Epidermal melanocyte (primary cell): ENCODE results near the gene PADI3.

Experiments used
- DNase-seq: peaks from one replicate; pipeline ENCODE4 v3.0.0; 2011; ENCODE audit warnings: low spot score; ENCODE audit not compliant: insufficient read length

Gene PADI3

GRCh38 chr1:17330856-17331255 is 82.0 kb downstream of the PADI3 start:
- no peak for DNase-seq

GRCh38 chr1:17333081-17333480 is 84.2 kb downstream of the PADI3 start:
- DNase-seq = no peak
